GM12864 (cell line): ENCODE measurements around the gene CNIH3.

ENCODE experiments used
- DNase-seq: peaks from one replicate; pipeline ENCODE4 v3.0.0-alpha.2; 2011; ENCODE audit warnings: low read depth
- H3K4me3 ChIP-seq: 2 replicates; pipeline ENCODE4 v1.5.1; 2011; ENCODE audit warnings: mild to moderate bottlenecking, low read depth, low read length, control low read depth
- TF ChIP-seq, protein P1 (sequence below): IDR thresholded peaks from 2 replicates; pipeline ENCODE4 v1.5.1; 2011; ENCODE audit warnings: low read depth, mild to moderate bottlenecking, moderate library complexity, low read length, control low read depth, inconsistent platforms; ENCODE audit errors: missing control alignments

Gene CNIH3

DNA sequence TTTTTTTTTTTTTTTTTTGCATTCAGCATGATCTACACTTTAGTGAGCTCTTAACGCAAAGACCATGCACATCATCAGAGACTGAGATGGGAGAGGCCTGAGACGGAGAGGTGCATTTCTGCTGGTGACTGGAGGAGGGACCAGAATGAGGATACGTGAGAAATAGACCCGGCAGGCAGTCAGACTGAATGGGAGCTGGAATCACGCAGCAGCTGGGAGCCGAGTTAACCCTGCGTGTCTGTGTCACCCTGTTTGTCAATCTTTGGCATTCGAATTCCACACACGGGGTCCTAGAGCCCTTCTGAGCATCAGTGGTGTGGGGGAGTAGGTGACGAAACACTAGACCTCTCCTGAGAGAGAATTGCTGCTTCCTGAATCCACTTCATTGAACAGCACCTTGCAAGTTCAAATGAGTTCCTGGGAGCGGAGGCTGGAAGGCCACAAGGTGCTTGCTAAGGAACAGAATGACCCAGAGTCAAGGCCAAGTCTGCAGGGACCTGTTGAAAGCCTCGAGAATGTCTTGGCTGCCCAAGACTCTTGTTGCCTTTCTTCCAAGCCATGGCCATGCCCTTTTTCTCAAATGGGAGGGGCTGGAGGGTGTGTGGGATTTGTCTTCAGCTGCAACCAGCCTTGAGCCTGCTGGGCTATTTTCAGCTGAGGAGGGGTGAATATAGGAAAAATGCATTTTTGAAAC, 123.3 kb downstream of the CNIH3 start:
- TF ChIP-seq, protein P1, sequence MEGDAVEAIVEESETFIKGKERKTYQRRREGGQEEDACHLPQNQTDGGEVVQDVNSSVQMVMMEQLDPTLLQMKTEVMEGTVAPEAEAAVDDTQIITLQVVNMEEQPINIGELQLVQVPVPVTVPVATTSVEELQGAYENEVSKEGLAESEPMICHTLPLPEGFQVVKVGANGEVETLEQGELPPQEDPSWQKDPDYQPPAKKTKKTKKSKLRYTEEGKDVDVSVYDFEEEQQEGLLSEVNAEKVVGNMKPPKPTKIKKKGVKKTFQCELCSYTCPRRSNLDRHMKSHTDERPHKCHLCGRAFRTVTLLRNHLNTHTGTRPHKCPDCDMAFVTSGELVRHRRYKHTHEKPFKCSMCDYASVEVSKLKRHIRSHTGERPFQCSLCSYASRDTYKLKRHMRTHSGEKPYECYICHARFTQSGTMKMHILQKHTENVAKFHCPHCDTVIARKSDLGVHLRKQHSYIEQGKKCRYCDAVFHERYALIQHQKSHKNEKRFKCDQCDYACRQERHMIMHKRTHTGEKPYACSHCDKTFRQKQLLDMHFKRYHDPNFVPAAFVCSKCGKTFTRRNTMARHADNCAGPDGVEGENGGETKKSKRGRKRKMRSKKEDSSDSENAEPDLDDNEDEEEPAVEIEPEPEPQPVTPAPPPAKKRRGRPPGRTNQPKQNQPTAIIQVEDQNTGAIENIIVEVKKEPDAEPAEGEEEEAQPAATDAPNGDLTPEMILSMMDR = no peak
- no peak overlapping the region; the same call in 1 of the 2 replicates for H3K4me3 ChIP-seq
- DNase-seq = no peak

DNA sequence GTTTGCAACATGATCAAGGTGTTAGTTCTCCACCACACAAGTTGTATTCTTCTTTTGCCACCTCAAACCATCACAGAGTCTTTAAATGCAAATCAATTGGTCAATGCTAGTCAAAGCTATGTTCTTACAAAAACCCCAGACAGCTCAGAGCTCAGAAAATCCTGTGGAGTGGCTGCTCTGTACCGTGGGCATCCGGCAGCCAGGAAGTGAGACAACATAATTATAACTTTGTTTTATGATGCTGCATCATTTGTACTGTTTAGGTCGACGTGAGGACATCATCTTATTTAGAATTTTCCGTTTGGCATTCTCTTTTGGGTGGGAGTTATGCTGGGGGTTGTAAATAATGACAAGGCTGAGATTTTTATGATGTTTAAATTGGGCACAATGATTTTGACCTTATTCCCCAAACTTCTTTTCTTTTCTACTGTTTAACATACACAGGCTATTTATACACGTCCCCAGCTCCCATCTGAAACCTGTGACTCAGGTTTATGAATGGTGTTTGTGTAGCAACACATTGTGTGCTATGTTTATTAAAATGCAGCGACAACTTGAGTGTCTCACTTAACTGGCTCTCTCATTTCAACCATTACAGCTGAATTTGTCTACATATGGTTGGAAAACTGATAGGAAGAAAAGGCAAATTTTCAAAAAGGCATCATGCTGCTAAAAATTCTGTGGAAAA, 124.0 kb downstream of the CNIH3 start:
- peak; percentile 55 for DNase-seq
- H3K4me3 ChIP-seq = no peak overlapping the region; the same call in 1 of the 2 replicates
- TF ChIP-seq, protein P1 = no peak

- no peak overlapping the region; the same call in 1 of the 2 replicates for H3K4me3 ChIP-seq
- no peak for DNase-seq
- TF ChIP-seq, protein P1 = no peak
Observed at GRCh38 chr1:224740685-224741052, 124.6 kb downstream of the CNIH3 start.

- TF ChIP-seq, protein P1 = no peak
- H3K4me3 ChIP-seq = no peak overlapping the region
- DNase-seq = no peak
Observed at GRCh38 chr1:224742349-224742748, 126.2 kb downstream of the CNIH3 start.

DNA sequence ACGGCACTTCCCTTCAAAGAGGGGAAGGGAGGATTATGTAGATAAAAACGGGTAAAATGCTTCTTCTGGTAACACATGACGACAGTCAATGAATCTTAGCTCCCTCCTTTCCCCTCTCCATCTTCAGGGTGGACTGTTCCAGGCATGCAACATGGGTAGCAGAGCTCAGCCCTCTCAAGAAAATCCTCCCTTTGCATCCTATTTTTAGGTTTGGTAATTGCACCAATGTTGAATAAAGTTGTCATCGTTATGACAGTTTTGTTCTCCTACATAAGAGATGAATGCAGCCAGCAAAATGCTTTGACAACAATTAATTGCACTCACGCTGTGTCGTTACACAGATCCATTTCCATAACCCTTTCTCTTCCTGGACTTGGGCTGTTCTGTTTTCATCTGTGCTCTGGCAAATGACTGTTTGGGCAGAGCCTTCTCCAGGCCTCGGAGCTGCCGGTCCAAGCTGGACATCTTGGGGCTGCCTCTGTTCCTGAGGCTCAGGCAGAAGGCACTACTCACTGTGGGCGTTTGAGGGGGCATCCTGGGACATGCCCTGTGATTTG, 127.6 kb downstream of the CNIH3 start:
- no peak overlapping the region for H3K4me3 ChIP-seq
- no peak for DNase-seq
- TF ChIP-seq, protein P1 = no peak

DNA sequence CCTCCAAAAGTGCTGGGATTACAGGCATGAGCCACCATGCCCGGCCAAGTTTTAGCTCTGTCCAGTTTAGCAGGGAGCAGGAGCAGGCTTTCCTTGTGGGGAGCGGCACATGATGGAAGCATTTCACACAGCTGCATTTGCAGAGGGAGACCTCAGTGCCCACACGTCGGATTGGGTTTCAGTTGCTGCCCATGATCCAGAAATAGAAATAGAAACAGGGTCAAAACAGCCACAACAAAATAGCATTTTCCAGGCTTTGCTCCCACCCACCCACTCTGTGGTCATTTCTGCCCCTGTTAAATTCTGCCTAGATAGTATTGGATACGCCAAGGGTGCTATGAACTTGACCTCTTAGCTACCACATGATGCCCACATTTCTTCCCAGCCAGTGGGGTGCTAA, 128.4 kb downstream of the CNIH3 start:
- no peak overlapping the region for H3K4me3 ChIP-seq
- TF ChIP-seq, protein P1 = no peak
- no peak for DNase-seq
